ENCODE results near the gene CCDC47. TPM values are rescaled to one million over a fixed set of nuclear protein-coding genes. Genes with fewer than 3 reads are reported as not detected.

The CCDC47 gene
- total and polyA plus RNA-seq, 8 donors, result 81.6 to 111 (median 89.4) TPM

DNA sequence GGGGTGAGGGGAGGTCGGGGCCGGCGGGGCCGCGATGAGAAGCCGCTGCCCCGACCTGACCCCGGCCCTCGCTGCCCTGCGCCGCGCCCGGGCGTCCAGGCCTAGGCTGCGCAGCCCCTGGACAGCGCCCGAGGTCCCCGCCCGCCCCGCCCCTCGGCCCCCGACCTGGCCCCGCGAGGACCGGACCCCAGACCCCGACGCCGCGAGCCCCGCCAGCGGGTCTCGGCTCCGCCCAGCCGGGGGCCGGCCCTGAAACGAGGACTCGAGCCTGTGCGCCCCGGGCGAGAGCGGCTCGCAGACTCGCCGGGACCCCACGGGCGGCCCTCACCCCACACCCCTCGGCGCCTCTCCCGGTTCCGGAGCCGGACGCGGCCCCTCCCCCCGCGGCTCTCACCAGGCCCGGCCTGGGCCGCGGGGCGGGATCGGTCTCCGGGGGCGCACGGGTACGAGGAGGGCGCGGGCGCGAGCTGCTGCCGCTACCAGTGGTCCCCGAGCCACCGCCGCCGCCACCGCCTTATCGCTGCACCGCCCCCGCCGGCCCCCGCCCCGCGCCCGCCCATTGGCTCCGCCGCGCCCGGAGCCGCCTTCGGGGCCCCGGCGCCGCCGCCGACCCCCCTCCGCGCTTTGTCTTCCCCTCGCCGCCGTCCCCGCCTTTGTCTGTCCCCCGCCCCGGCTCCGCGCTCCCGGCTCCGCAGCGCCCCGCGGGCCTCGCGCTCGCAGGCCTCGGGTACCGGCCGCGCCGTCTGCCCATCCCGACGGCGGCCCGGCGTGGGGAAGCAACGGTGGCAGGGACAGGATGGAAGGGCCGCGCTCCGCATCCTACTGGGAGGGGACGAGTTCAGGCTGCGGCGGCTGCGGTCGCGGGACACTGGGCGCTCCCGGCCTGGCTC is 73.5 kb downstream of the CCDC47 start, which contains the start of gene LIMD2:
LIMD2 (minus strand) TSS at position 488 of the 890 bp plus-strand sequence. CDS start 827 bp downstream, outside the sequence.
- Histone ChIP-seq H3K27me3 (no peaks in the 10 kb centered on the region), H3K4me1 (peaks cover 3 to 70% of the 10 kb centered on the region in 2 donors), H3K4me3 (peak within 1 kb of the TSS; percentile 46 to 61), H3K9me3 (no peaks in the 10 kb centered on the region), H3K27ac (peak within 1 kb of the TSS; percentile 84 to 89), H3K36me3 (peaks cover 0 to 32% of the 10 kb centered on the region in 2 donors)
- TF ChIP-seq CTCF (IDR thresholded peaks at IDR 0.05), result no peak
- peak in 3 of 4 donors; percentile 42 to 92 (median 72) for DNase-seq
- ATAC-seq, result peak; percentile 9
- intact Hi-C loops (cut with DNase I), result no loop called here

DNA sequence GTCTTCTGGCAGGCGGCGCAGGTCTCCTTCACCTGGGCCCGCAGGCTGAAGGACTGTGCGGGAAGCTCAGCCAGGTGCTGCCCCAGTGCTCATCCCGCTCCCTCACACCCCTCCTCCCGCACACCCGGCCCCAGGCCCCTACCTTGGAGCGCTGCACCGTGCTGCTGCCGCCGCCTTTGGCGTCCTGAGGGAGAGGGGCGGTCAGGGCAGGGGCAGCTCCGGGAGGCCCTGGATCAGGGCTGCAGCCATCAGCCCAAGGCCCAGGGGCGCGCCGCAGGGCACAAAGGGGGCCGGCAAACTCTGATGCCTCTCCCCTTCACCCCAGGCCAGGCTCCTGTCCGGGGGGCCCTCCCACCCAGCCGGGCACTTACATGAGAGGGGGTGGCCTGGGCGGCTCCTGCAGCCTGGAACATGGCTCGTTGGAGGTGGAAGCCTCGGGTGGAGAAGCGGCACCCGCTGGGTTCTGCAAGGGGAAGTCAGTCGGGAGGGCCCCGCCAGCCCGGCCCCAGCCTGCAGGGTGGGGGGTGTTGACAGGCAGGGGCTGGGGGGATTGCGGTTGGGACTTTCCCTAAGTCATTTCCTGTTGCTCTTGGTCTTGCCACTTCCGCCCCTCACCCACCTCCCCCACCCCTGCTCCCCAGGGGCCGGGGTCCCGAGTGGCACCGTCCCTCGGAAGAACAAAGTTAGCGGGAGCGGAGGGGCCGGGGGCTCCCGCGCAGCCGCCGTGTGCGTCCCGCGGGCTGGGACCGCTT is 74.3 kb downstream of the CCDC47 start:
- DNase-seq, result peak in 2 of 4 donors; percentile 81 to 94
- Histone ChIP-seq H3K27me3 (no peaks in the 10 kb centered on the region), H3K36me3 (peaks cover 0 to 30% of the 10 kb centered on the region in 2 donors), H3K27ac (peak overlapping the region; percentile 81 to 89), H3K9me3 (no peaks in the 10 kb centered on the region), H3K4me3 (peak overlapping the region; percentile 46 to 61), H3K4me1 (peaks cover 3 to 70% of the 10 kb centered on the region in 2 donors)
- intact Hi-C loops (cut with DNase I), result no loop called here
- TF ChIP-seq CTCF (IDR thresholded peaks at IDR 0.05), result no peak
- peak; percentile 31 for ATAC-seq

DNA sequence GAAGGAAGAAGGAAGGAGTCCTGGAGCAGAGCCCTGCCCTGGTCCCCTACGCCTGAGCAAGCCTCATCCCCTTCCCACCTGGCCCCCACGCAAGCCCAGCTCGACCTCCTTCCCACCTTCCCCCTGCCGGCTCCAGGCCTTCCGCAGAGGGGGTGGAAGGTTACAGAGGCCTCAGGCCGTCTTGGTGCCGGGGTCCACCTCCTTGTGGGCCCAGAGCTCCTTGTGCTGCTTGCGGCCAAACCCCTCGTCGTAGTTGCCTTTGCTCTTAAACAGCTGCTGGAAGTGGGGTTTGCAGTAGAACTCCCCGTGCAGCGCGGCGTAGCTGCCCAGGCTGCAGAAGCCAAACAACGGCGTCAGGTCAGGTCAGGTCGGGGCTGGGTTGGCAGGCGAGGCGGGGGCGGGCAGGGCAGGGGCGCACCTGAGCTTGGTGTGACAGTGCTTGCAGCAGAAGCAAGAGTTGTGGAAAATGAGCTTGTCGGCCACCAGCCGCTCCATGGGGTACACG is 75.0 kb downstream of the CCDC47 start:
- peak; percentile 2 for ATAC-seq
- Histone ChIP-seq H3K4me3 (peak overlapping the region; percentile 46 to 61), H3K4me1 (peaks cover 3 to 65% of the 10 kb centered on the region in 2 donors), H3K9me3 (no peaks in the 10 kb centered on the region), H3K36me3 (peaks cover 0 to 30% of the 10 kb centered on the region in 2 donors), H3K27ac (peak overlapping the region; percentile 81 to 89), H3K27me3 (no peaks in the 10 kb centered on the region)
- no peak for TF ChIP-seq CTCF (IDR thresholded peaks at IDR 0.05)
- intact Hi-C loops (cut with DNase I), result no loop called here
- peak in 1 of 4 donors; percentile 73 for DNase-seq

DNA sequence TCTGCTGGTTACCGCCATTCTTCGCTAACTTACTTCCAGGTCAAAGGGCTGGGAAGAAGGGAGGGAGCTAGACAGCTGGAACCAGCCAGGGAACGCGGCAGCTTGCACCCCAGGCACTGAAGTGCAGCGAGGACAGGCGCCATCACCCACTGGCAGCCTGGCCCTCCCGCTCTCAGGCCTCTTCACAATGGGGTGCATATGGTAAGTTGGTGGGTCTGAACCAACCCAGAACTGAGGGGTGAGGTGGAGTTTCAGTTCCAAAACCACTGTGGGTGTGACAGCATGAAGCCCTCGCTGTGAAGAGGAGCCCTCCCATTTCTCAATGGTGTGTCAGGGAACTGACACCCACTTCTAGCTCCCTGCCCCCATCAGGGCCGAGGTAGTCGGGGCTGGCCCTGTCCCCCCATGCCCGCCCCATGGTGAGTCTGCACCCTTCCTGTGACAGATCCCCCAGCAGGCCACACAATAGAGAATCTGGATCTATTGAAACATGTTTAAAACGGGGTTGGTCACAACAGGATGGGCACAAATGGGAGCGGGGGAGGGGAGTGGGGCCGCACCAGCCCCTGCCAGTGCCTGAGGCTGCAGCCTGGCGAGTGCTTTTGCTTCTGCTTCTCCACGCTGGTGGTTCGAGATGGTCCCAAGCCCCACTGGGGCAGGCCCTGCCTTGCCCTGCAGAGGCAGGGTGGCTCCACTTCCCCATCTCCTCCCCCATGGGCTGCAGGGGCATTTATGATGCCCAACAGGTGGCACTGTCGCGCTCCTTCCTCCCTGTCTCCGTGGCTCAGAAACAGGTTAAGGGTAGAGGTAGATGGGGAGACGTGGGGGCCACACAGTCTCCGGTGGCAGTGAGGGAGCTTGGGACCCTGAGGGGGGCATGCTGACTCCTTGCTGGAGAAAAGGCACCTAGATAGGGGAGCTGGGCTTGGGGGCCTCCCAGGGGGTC is 75.8 kb downstream of the CCDC47 start:
- peak overlapping the region; percentile 46 to 61 for H3K4me3 ChIP-seq
- H3K27me3 ChIP-seq, result no peaks in the 10 kb centered on the region
- peaks cover 0 to 31% of the 10 kb centered on the region in 2 donors for H3K36me3 ChIP-seq
- TF ChIP-seq CTCF (IDR thresholded peaks at IDR 0.05), result peak; percentile 51 to 66
- DNase-seq, result peak in 2 of 4 donors; percentile 81 to 90
- ATAC-seq, result peak; percentile 46
- intact Hi-C loops (cut with DNase I), result no loop called here
- H3K4me1 ChIP-seq, result peaks cover 3 to 57% of the 10 kb centered on the region in 2 donors
- no peaks in the 10 kb centered on the region for H3K9me3 ChIP-seq
- peak overlapping the region in 1 of 2 donors; percentile 89 for H3K27ac ChIP-seq

All from left lung (tissue), 10 donors.